SJCRH30 (cell line): ENCODE results near the gene NHP2. TPM values are rescaled to one million over a fixed set of nuclear protein-coding genes. Genes with fewer than 3 reads are reported as not detected.

ENCODE experiments used
- DNase-seq, 2 experiments: peaks; one replicate each; pipeline ENCODE4 v3.0.0-alpha.2; 2015 to 2020
- H3K27ac ChIP-seq: fragments of 250-450 bp; sonication (Bioruptor Pico); 2 replicates; pipeline ENCODE4 v1.5.1; 2020; ENCODE audit warnings: mild to moderate bottlenecking, moderate library complexity
- H3K27me3 ChIP-seq: fragments of 250-450 bp; sonication (Bioruptor Pico); 2 replicates; pipeline ENCODE4 v1.5.1; 2020; ENCODE audit warnings: mild to moderate bottlenecking, moderate library complexity
- H3K36me3 ChIP-seq: fragments of 250-450 bp; sonication (Bioruptor Pico); 2 replicates; pipeline ENCODE4 v1.5.1; 2020; ENCODE audit warnings: mild to moderate bottlenecking, moderate library complexity
- H3K4me1 ChIP-seq: fragments of 250-450 bp; sonication (Bioruptor Pico); 2 replicates; pipeline ENCODE4 v1.5.1; 2020; ENCODE audit warnings: mild to moderate bottlenecking, moderate library complexity
- H3K4me3 ChIP-seq: fragments of 250-450 bp; sonication (Bioruptor Pico); 2 replicates; pipeline ENCODE4 v1.5.1; 2020; ENCODE audit warnings: mild to moderate bottlenecking, moderate library complexity
- H3K9me3 ChIP-seq: fragments of 250-450 bp; sonication (Bioruptor Pico); replicated peaks from 2 replicates; pipeline ENCODE4 v1.5.1; 2020; ENCODE audit warnings: mild to moderate bottlenecking, moderate library complexity
- total RNA-seq: library from RNA; depleted of rRNA; stranded (reverse); fragments of >200 nt; shearing (Covaris generic); gene quantifications from 2 replicates; pipeline ENCODE4 v1.2.3, GENCODE V29; 2014; rRNA removed

The NHP2 gene
- total RNA-seq, 1 experiment from 2014 or later: 277 TPM

DNA sequence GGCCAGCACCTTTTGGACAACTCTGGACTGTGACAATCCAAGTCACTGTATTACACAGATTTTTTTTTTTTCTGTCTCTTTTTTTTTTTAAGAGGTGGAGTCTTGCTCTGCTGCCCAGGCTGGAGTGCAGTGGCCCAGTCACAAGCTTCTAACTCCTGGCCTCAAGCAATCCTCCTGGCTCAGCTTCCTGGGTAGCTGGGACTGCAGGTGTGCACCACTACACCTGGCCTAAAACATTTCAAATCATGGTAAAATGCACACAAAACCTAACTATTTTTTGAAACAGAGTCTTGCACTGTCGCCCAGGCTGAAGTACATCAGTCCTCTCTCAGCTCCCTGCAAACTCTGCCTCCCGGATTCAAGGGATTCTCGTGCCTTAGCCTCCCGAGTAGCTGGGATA is 47.6 kb downstream of the NHP2 start:
- H3K36me3 ChIP-seq: no peaks in the 10 kb centered on the region
- H3K27ac ChIP-seq: no peak overlapping the region
- H3K9me3 ChIP-seq: no peaks in the 10 kb centered on the region
- peaks cover 13% of the 10 kb centered on the region for H3K4me1 ChIP-seq
- no peak overlapping the region for H3K4me3 ChIP-seq
- no peak for DNase-seq
- no peaks in the 10 kb centered on the region for H3K27me3 ChIP-seq

DNA sequence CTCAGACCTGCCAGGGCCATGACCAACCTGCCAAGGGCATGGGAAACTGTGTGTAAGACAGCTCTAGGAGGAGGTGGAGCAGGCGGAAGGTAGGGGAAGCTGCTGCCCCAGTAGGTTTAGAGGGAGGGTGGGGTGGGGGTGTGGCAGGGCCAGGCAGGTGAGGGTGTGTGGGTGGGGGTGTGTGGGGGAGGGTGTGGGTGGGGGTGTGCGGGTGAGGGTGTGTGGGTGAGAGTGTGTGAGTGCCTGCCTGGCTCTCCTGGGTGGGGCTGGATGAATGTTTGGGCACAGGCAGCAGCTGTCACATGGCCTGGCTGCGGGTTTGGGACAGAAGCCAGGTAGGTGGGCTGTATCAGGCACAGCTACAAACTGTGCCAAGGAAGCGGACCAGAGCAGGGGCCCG is 49.2 kb downstream of the NHP2 start:
- H3K27ac ChIP-seq: no peak overlapping the region
- no peaks in the 10 kb centered on the region for H3K27me3 ChIP-seq
- peaks cover 13% of the 10 kb centered on the region for H3K4me1 ChIP-seq
- H3K4me3 ChIP-seq: no peak overlapping the region
- no peaks in the 10 kb centered on the region for H3K36me3 ChIP-seq
- peak; percentile 48 to 64 for DNase-seq
- H3K9me3 ChIP-seq: no peaks in the 10 kb centered on the region

DNA sequence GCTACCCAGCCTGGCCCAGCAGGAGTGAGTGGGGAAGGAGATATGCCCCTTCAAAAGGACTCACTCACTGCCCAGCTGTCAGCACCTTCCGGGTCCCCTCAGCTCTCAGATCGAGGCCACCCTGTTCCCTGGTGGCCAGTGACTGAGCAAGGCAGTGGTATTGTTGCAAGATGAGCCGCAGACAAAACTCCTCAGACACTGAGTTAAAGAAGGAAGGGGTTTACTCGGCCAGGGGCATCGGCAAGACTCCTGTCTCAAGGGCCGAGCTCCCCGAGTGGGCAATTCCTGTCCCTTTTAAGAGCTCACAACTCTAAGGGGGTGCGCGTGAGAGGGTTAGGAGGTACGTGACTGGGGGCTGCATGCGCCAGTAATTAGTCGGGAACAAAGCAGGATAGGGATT is 50.1 kb downstream of the NHP2 start:
- DNase-seq: no peak
- Histone ChIP-seq H3K4me3 (no peak overlapping the region), H3K27ac (no peak overlapping the region), H3K27me3 (no peaks in the 10 kb centered on the region), H3K4me1 (peaks cover 13% of the 10 kb centered on the region), H3K9me3 (no peaks in the 10 kb centered on the region), H3K36me3 (no peaks in the 10 kb centered on the region)

Other genes with a start within 250 kb of the NHP2 start
- 0.28 and 0.84 TPM in 2 replicates for gene PROP1, start 157.6 kb downstream of the NHP2 start, total RNA-seq
- 43.8 and 45.8 TPM in 2 replicates for gene N4BP3, start 40.4 kb downstream of the NHP2 start, total RNA-seq
- 24.6 and 24.7 TPM in 2 replicates for gene RMND5B, start 22.9 kb downstream of the NHP2 start, total RNA-seq
- not detected in 2 replicates for gene GMCL2, start 33.5 kb upstream of the NHP2 start, total RNA-seq
- 244 and 266 TPM in 2 replicates for gene HNRNPAB, start 50.6 kb upstream of the NHP2 start, total RNA-seq
- 16.0 and 21.2 TPM in 2 replicates for gene PHYKPL, start 78.9 kb upstream of the NHP2 start, total RNA-seq